Pancreas (tissue), 10 donors: ENCODE results near the gene TSPAN9. TPM values are rescaled to one million over a fixed set of nuclear protein-coding genes. Genes with fewer than 3 reads are reported as not detected.

Source experiments
- ATAC-seq, 4 donors: fragments of 200-7000 bp; cut with Tn5 transposase; one replicate each; pipeline versions ENCODE4 v1.8.0 to v1.9.1; 2020; ENCODE audit warnings: mild to moderate bottlenecking in 4 of 4, moderate library complexity in 4 of 4
- DNase-seq, 6 donors: peaks; one replicate each; pipeline ENCODE4 v3.0.0-alpha.2; 2020
- FAIRE-seq: peaks from 2 replicates; lab custom pipeline; 2012; peaks lifted over from hg19 to GRCh38; lab: Jason Lieb, UNC
- H3K27ac ChIP-seq, 4 donors: fragments of 200-600 bp; sonication (generic); 1 replicate in 3 of 4; 2 replicates in 1 of 4; pipeline versions ENCODE4 v1.5.0 to v1.8.0; 2020
- H3K27me3 ChIP-seq, 4 donors: fragments of 200-600 bp; one replicate each; pipeline ENCODE4 v1.8.0; 2021
- H3K36me3 ChIP-seq, 3 donors: fragments of 200-600 bp; sonication (generic) in 1 of 3; one replicate each; pipeline versions ENCODE4 v1.5.0 to v1.8.0; 2020 to 2021
- H3K4me1 ChIP-seq, 3 donors: fragments of 200-600 bp; one replicate each; pipeline ENCODE4 v1.8.0; 2021
- H3K4me3 ChIP-seq, 4 donors: fragments of 200-600 bp; sonication (generic) in 2 of 4; one replicate each; pipeline versions ENCODE4 v1.5.0 to v1.8.0; 2020 to 2021
- H3K9me3 ChIP-seq, 4 donors: fragments of 200-600 bp; one replicate each; pipeline ENCODE4 v1.8.0; 2021
- CTCF ChIP-seq, 4 donors: fragments of 200-600 bp; sonication (generic) in 3 of 4; IDR thresholded peaks; one replicate each; pipeline versions ENCODE4 v1.5.0 to v1.8.0; 2021; ENCODE audit warnings: antibody characterized with exemption in 4 of 4
- WGBS, 2 donors: extraction: QIAGEN DNeasy Blood & Tissue Kit; methylation state at CpG; one replicate each; pipeline ENCODE4 v1.1.7; 2013; 5-methylcytosine and 5-hydroxymethylcytosine counted together
- intact Hi-C, 3 donors: fragments of 100-400 bp; cut with DNase I; formaldehyde crosslinking; loops; one replicate each; pipeline versions ENCODE4 v1.11.1 to v1.14.2; 2022
- polyA plus RNA-seq, 2 donors: library from polyadenylated mRNA; stranded (reverse); fragments of 200-250 nt; gene quantifications; one replicate each; pipeline ENCODE4 v1.2.3, GENCODE V29; 2013
- total RNA-seq, 6 donors: library from RNA; stranded (reverse); fragmentation: NEBNext Ultra II Directional in 4 of 6; extraction: Animal tissue kit (Norgen Biotek cat#: 25700) in 4 of 6; gene quantifications; one replicate each; pipeline versions ENCODE4 v1.2.1 to v1.2.4, GENCODE V29; 2021 to 2023
- donor health status: healthy with polysubstance abuse.
- donor health status: DM: no; HTN: no; CAD: no; lungs with moderate emphysema.
- donor health status: DM: no; HTN: no; CAD: no.
- donor health status: control.
- donor health status: control.
- donor health status: Bipolar disorder and iron deficiency.
- donor health status: DM: yes; HTN: yes; CAD: no.
- donor health status: DM: no; HTN: no; CAD: no.
- donor health status: DM: no; HTN: no; CAD: no.
- donor health status: DM: yes; HTN: yes; CAD: no.

TSPAN9 gene
- total and polyA plus RNA-seq, 8 donors: 7.8 to 19.5 (median 13.0) TPM

- Histone ChIP-seq H3K4me1 (no peaks in the 10 kb centered on the region), H3K27me3 (no peaks in the 10 kb centered on the region), H3K9me3 (no peaks in the 10 kb centered on the region), H3K27ac (no peak overlapping the region), H3K4me3 (no peak overlapping the region), H3K36me3 (no peaks in the 10 kb centered on the region)
- FAIRE-seq: no peak
- intact Hi-C loops: no loop called here
- DNase-seq: no peak
- no peak for TF ChIP-seq CTCF (IDR thresholded peaks at IDR 0.05)
- ATAC-seq: no peak
- 90 to 92% methylated on average over 7 of the region's 7 CpGs for WGBS, 2 donors
These were observed 13.8 kb downstream of the TSPAN9 start for GRCh38 chr12:3091038-3091319.

DNA sequence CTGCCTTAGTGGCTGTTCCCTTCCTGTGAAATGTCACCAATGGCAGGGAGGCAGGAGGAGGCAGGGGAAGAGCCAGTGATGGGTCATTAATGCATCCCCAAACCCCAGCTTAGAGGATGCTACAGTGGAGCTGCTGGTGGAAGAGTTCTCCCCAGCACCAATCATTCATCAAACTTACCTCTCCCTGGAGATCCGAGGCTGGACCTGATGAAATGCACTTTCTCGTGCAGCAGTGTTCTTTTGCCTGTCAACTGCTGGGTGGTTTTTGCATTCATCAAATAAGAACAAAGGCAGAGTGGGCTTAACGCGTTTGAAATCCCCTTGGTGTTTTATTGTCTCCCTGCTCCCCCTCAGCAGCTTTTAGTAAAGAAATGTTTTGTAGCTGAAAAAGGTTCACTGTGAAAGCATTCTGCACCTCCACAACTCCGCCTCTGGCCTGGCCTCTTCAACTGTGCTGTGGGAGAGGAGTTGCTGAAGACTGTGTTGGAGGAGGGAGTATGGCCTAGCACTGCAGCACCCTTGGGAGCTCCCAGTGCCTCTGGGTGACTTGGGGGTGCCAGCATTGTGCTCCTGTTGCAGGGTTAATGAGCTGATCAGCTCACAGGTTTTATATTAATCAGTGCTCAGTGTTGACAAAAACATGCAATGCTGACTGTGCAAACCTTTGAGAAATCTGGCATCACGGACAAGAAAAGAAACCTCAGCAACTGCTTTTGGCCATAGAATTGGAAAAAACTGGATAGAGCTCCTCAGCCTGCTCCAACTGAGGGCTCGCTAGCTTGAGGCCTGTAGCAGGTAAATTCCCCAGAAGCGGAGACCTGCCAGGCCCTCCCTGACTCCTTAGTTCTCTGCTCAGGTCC is 14.4 kb downstream of the TSPAN9 start:
- TF ChIP-seq CTCF (IDR thresholded peaks at IDR 0.05): no peak
- Histone ChIP-seq H3K4me3 (no peak overlapping the region), H3K27ac (no peak overlapping the region), H3K27me3 (no peaks in the 10 kb centered on the region), H3K4me1 (no peaks in the 10 kb centered on the region), H3K36me3 (no peaks in the 10 kb centered on the region), H3K9me3 (no peaks in the 10 kb centered on the region)
- WGBS, 2 donors: 82 to 83% methylated on average over 8 of the region's 8 CpGs
- DNase-seq (no peak), FAIRE-seq (no peak), ATAC-seq (peak in 2 of 4 donors; percentile 30 to 52)
- intact Hi-C loops: no loop called here

- DNase-seq: no peak
- Histone ChIP-seq H3K36me3 (no peaks in the 10 kb centered on the region), H3K27me3 (no peaks in the 10 kb centered on the region), H3K9me3 (no peaks in the 10 kb centered on the region), H3K4me3 (no peak overlapping the region), H3K4me1 (no peaks in the 10 kb centered on the region), H3K27ac (no peak overlapping the region)
- intact Hi-C loops: no loop called here
- 92 to 94% methylated on average over 10 of the region's 10 CpGs for whole genome bisulfite sequencing, 2 donors
- TF ChIP-seq CTCF (IDR thresholded peaks at IDR 0.05): no peak
- no peak for FAIRE-seq
- ATAC-seq: no peak
These were observed 15.6 kb downstream of the TSPAN9 start for GRCh38 chr12:3092764-3093163.

- Histone ChIP-seq H3K4me1 (no peaks in the 10 kb centered on the region), H3K9me3 (no peaks in the 10 kb centered on the region), H3K36me3 (no peaks in the 10 kb centered on the region), H3K27me3 (no peaks in the 10 kb centered on the region), H3K4me3 (no peak overlapping the region), H3K27ac (peak overlapping the region in 2 of 4 donors; percentile 18 to 33)
- peak in 3 of 6 donors; percentile 55 to 73 (median 56) for DNase-seq
- WGBS, 2 donors: 57 to 65% methylated on average over 10 of the region's 10 CpGs
- no peak for TF ChIP-seq CTCF (IDR thresholded peaks at IDR 0.05)
- ATAC-seq: peak; percentile 62 to 75 (median 72)
- FAIRE-seq: no peak
- intact Hi-C loops: no loop called here
These were observed 20.1 kb downstream of the TSPAN9 start for GRCh38 chr12:3097186-3097804.

- no peak for TF ChIP-seq CTCF (IDR thresholded peaks at IDR 0.05)
- H3K27ac ChIP-seq: peak overlapping the region in 1 of 4 donors; percentile 33
These were observed 20.7 kb downstream of the TSPAN9 start for GRCh38 chr12:3097836-3098235.

More at GRCh38 chr12:3097836-3098235, 20.7 kb downstream of the TSPAN9 start:
- FAIRE-seq (no peak), ATAC-seq (peak in 3 of 4 donors; percentile 28 to 31 (median 29)), DNase-seq (no peak)
- no peaks in the 10 kb centered on the region for H3K9me3 ChIP-seq
- no peaks in the 10 kb centered on the region for H3K27me3 ChIP-seq
- no peaks in the 10 kb centered on the region for H3K36me3 ChIP-seq
- H3K4me3 ChIP-seq: no peak overlapping the region
- WGBS, 2 donors: 62 to 75% methylated on average over 9 of the region's 9 CpGs
- H3K4me1 ChIP-seq: no peaks in the 10 kb centered on the region
- intact Hi-C loops: no loop called here
